ENCODE measurements around the gene CDNF.
"Not testable (repeated sequence)": the region's sequence is repeated elsewhere in the genome, so short reads cannot be mapped to it uniquely, and the experiment has no call there.

The CDNF gene

GRCh38 chr10:14839305-14839695, 1.5 kb upstream of the CDNF start:
- no peak for DNase-seq (ENCODE audit: low read depth in 2 of 2)

- no peak for DNase-seq (ENCODE audit: low read depth in 2 of 2)
These were observed 906 bp upstream of the CDNF start for GRCh38 chr10:14838582-14839304.

- no peak for DNase-seq (ENCODE audit: low read depth in 2 of 2)
These were observed 657 bp downstream of the CDNF start for GRCh38 chr10:14837003-14837756.

GRCh38 chr10:14836208-14836607, 1.6 kb downstream of the CDNF start:
- DNase-seq (ENCODE audit: low read depth in 2 of 2) = no peak

DNA sequence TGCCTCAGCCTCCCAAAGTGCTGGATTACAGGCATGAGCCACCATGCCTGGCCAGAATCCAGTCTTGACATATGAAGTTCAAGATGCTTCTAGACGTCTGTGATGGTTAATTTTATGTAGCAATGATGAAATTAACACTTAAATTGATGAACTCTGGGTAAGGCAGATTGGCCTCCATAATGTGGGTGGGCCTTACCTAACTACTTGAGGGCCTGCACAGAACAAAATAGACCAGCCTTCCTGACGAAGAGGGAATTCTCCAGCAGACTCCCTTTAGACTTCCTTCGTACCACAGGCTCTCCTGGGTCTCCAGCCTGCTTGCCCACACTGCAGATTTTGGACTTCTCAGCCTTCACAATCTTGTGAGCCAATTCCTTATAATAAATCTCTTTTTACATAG, 4.7 kb downstream of the CDNF start:
- no peak for DNase-seq (ENCODE audit: low read depth in 2 of 2)

GRCh38 chr10:14826076-14826829, 11.6 kb downstream of the CDNF start:
- DNase-seq (ENCODE audit: low read depth in 2 of 2) = no peak

- no peak for DNase-seq (ENCODE audit: low read depth in 2 of 2)
These were observed 13.9 kb downstream of the CDNF start for GRCh38 chr10:14823966-14824365.

DNA sequence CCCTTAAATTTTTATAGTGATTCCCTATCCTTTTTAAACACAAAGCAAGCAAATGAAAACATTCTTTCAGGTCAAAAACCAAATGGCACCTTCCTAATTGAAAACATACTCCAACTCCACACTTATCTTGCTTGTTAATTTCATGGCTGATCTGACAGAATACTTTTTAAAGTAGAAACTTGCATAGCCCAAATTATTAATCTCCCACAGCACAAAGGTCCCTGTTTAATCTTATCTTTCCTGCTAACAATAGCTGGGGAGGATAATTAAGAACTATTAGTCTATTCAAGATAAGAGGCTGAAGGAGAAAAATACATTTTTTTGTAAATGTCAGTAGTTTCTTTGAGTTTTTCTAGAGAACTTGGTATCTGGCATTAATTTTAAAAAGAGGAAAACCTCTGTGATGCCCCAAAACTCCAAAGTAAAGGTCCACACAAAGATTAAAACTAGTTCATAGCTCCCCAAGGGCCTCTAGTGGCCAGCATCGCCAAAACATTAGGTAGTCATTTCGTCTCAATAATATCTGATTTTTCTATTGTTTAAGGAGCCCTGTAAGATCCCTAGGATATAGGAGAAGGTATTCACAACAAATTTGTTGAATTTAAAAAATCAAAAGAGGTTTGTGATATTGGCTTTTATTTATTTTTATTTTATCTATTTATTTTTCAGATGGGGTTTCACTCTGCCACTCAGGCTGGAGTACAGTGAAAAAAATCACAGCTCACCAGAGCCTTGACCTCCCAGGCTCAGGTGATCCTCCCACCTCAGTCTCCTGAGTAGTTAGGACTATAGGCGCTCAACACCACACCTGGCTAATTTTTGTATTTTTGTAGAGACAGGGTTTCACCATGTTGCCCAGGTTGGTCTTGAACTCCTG, 14.7 kb downstream of the CDNF start:
- no peak for DNase-seq (ENCODE audit: low read depth in 2 of 2)

GRCh38 chr10:14821635-14822375, 16.0 kb downstream of the CDNF start:
- no peak for DNase-seq (ENCODE audit: low read depth in 2 of 2)

DNA sequence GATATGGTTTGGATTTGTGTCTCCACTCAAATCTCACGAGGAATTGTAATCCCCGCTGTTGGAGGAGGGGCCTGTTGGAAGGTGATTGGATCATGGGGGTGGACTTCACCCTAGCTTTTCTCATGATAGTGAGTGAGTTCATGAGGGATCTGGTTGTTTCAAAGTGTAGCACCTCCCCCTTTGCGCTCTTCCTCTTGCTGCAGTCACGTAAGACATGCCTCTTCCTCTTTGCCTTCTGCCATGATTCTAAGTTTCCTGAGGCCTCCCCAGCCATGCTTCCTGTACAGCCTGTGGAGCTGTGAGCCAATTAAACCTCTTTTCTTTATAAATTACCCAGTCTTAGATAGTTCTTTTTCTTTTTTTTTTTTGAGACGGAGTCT, 17.1 kb downstream of the CDNF start:
- no peak for DNase-seq (ENCODE audit: low read depth in 2 of 2)

DNA sequence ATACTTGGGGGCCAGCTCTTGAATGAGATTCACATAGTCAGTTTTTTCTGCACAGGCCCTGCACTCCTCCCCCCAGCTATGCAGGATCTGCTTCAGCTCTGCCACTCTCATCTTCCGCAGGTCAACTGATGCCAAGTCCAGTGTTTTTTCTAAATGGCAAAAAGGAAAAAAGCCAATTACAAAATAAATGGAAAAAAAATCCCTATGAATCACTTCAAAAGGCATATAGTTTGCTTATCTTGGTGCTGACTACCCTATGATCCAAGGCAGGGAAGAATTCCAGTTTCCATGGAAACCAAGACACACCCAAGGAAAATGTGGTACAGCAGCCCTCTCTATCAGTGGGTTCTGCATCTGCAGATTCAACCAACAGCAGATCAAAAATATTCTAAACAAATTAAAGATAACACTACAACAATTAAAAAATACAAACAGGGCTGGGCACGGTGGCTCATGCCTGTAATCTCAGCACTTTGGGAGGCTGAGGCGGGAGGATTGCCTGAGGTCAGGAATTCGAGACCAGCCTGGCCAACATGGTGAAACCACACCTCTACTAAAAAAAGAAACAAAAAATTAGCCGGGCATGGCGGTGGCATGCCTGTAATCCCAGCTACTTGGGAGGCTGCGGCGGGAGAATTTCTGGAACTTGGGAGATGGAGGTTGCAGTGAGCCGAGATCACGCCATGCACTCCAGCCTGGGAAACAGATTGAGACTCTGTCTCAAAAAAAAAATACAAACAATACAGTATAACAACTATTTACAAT, 17.6 kb downstream of the CDNF start:
- no peak for DNase-seq (ENCODE audit: low read depth in 2 of 2)

DNA sequence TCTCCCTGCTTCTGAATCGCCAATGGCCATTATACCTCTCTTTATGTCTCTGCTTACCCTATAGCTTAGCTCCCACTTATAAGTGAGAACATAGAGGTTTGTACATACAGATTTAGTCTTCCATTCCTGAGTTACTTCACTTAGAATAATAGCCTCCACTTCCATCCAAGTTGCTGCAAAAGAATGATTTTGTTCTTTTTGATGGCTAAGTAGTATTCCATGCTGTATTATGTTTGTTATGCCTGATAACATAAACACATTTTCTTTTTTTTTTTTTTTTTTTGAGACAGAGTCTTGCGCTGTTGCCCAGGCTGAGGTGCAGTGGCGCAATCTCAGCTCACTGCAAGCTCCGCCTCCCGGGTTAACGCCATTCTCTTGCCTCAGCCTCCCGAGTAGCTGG, 21.1 kb downstream of the CDNF start:
- not testable (repeated sequence) for DNase-seq (ENCODE audit: low read depth in 2 of 2)

- no peak for DNase-seq (ENCODE audit: low read depth in 2 of 2)
These were observed 22.2 kb downstream of the CDNF start for GRCh38 chr10:14815681-14816080.

DNA sequence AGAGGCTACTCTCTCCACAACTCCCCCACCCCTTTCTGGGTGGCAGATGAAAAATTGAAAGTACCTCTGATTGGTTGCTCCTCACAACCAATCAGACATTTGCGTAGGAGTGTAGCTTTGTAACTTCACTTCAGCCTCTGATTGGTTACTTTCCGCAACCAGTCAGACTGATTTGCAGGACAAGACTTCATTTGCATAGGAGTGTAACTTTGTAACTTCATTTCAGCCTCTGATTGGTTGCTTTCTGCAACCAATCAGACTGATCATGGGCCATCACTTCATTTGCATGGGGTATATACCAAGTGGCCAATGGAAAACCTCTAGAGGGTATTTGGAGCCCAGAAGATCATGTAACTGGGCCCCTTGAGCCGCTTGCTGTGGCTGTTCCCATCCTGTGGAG, 25.6 kb downstream of the CDNF start:
- DNase-seq (ENCODE audit: low read depth in 2 of 2) = no peak

DNA sequence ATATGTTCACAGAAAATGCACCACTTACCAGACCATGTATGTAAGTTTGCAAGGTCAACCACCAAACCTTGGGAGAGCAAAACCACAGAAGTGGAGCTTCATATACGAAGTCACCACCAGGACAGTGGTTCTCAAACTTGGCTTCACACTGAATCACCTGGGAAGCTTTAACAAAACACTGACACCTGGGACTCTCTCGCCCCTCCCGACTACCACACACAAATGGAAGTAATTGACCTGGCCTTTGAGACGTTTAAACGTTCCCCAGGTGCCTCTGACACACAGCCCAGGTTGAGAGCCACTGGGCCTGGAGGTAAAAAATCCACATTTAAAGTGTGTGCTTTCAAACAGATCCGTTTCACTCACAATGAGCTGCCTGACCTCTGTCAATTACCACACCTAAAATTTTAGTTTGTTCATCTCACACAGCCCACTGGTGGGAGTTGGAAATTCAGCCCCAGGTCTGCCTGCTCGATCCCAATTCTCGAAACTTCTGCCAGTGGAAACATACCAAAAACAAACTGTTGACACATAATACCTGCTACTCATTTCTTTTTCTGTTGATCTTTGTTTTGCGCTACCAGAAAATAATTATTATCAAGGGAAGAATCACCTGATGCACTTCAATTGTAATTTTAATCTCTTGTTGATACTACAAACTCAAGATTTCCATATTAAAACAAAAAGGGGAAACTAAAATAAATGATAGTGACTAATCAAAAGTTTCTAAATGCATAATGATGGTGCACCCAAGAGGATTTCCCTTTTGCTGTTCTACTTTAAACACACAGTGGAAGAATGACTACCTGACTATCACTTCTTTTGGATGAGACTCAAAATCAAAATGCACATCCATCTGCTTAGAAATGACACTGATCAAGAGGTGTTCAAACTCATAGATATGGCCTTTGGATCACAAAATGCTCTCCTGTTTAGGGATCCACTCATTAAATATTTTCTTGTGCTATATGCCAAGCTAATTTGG, 26.6 kb downstream of the CDNF start:
- no peak for DNase-seq (ENCODE audit: low read depth in 2 of 2)

GRCh38 chr10:14806318-14806717, 31.5 kb downstream of the CDNF start:
- no peak for DNase-seq (ENCODE audit: low read depth in 2 of 2)

DNA sequence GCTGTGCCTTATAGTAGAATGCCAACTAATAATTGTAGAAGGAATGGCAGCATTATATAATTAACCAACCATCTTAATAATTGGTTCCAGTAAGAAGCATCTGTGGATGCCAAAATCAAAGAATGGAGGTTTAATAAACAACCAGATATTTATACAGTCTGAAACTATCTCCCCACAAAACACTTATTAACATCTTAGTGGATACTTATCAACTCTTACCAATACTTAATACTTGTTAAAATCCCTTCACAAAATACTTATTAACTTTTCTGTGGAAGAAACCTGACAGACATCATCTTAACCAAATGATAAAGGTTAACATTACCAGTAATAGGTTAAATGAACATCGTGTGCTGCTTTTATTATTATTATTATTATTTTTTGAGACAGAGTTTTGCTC, 34.0 kb downstream of the CDNF start:
- no peak for DNase-seq (ENCODE audit: low read depth in 2 of 2)

GRCh38 chr10:14801723-14802122, 36.1 kb downstream of the CDNF start:
- no peak for DNase-seq (ENCODE audit: low read depth in 2 of 2)

DNA sequence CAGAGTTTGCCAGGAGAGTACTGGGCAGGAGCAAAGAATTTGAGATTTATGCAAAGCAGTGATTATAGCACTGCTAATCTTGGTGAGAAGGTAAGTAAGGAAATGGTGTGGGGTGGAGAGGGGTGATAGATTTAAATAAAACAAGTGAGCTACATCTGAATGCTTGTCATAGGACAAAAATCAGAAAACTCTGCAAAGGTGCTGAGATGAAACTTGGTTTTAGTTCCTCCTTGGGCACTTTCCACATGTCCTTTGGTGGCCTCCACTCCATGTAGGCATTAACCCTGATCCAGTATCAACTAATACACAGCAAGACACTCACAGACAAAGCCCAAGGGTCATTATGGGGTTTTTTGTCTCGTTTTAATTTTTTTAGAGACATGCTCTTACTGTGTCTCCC, 37.4 kb downstream of the CDNF start:
- DNase-seq (ENCODE audit: low read depth in 2 of 2) = no peak
